NCI-H510A (cell line): ENCODE measurements around the gene CALML6.
"Not testable (repeated sequence)": the region's sequence is repeated elsewhere in the genome, so short reads cannot be mapped to it uniquely, and the experiment has no call there.

Source experiments
- DNase-seq: peaks from one replicate; lab custom pipeline; 2025; lab: John Stamatoyannopoulos, UW

Gene CALML6

DNA sequence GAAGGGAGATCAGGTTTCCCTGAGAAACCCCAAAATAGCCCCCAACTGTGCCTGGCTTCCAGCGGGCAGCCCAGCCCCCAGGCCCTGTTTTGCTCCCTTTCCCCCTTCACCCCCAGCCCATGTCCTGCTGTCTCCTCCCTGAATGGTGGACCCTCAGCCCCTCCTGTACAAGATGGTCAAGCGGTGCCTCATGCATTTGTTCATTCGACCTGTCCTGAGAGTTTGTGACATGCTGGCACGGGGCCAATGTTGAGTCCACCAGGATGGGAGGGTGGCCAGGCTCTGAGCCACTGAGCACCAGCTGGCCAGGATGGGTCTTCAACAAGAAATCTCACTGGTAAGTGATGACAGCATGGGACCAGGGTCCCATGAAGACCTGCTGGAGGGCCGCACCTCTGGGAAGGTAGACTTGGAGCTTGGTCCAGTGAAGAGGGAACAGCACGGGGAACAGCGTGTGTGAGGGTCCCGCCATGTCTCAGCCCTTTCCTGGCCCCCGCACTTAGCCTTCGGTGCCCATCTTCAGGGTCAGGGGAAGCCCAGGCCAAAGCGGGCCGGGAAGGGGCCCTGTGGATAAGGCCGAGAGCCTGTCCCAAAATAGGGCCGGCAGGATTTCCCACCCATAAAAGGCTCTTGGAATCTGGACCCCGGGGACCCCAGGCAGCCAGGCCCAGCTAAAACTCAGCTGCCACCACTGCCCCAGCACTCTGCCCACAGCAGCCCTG is at the start of gene CALML6:
Gene CALML6 (plus strand): TSS at position 290 of the 722 bp plus-strand sequence. CDS start 21 bp downstream, at position 311.
- no peak for DNase-seq

DNA sequence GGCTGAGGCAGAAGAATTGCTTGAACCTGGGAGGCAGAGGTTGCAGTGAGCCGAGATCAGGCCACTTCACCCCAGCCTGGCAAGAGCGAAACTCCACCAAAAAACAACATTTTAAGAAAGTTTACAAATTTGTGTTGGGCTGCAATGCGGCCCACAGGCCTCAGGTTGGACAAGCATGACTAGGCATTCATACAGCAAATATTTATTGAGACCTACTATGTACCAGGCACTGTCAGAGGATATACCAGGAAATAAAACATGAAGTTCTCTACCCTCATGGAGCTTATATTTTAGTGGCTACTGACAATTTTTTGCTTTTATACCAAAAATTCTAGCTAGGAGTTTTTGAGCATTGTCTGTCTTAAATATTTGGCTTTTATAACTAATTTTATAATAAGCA is 47.9 kb upstream of the CALML6 start:
- no peak for DNase-seq

DNA sequence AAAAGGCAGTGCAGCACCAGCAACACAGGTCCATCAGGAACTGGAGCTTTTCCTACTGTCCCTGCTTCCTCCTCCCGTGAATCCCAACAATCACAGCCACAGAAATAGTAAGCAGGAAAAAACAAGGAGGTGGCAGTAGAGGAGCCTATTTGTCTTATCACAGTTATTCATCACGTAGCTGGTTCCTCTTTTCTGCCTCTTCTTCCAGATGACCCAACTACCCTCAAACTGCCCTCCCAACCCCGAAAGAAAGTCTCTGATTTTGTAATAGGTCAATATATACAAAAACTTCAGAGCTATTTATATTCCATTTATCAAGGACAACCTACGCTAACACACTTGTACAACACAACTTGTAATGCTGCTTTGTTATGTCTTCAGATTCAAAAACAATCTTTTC is 45.6 kb upstream of the CALML6 start:
- DNase-seq: no peak

- DNase-seq: no peak
These were observed 42.6 kb upstream of the CALML6 start for GRCh38 chr1:1872329-1872994.

- no peak for DNase-seq
These were observed 41.9 kb upstream of the CALML6 start for GRCh38 chr1:1873186-1873585.

GRCh38 chr1:1874901-1875300 is 40.2 kb upstream of the CALML6 start:
- DNase-seq: no peak

GRCh38 chr1:1875932-1876331 is 39.1 kb upstream of the CALML6 start:
- DNase-seq: no peak

- no peak for DNase-seq
These were observed 38.6 kb upstream of the CALML6 start for GRCh38 chr1:1876335-1876930.

GRCh38 chr1:1877865-1878436 is 37.1 kb upstream of the CALML6 start:
- no peak for DNase-seq

DNA sequence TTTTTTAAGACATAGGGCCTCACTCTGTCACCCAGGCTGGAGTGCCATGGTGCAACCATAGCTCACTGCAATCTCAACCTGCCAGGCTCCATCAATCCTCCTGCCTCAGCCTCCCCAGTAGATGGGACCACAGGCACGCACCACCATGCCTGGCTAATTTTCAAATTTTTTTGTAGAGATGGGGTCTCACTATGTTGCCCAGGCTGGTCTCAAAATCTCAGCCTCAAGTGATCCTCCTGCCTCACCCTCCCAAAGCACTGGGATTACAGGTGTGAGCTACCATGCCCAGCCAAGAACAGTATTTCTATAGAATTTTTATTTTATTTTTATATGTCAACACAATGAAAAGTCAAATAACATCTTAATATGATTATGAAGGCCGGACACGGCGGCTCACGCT is 35.1 kb upstream of the CALML6 start:
- no peak for DNase-seq

- DNase-seq: no peak
These were observed 34.3 kb upstream of the CALML6 start for GRCh38 chr1:1880617-1881312.

GRCh38 chr1:1881727-1882126 is 33.3 kb upstream of the CALML6 start:
- peak; percentile 55 for DNase-seq

GRCh38 chr1:1883092-1883873 is 31.8 kb upstream of the CALML6 start:
- DNase-seq: no peak

- DNase-seq: not testable (repeated sequence)
These were observed 31.2 kb upstream of the CALML6 start for GRCh38 chr1:1883890-1884289.

- DNase-seq: no peak
These were observed 25.8 kb upstream of the CALML6 start for GRCh38 chr1:1889090-1889750.

DNA sequence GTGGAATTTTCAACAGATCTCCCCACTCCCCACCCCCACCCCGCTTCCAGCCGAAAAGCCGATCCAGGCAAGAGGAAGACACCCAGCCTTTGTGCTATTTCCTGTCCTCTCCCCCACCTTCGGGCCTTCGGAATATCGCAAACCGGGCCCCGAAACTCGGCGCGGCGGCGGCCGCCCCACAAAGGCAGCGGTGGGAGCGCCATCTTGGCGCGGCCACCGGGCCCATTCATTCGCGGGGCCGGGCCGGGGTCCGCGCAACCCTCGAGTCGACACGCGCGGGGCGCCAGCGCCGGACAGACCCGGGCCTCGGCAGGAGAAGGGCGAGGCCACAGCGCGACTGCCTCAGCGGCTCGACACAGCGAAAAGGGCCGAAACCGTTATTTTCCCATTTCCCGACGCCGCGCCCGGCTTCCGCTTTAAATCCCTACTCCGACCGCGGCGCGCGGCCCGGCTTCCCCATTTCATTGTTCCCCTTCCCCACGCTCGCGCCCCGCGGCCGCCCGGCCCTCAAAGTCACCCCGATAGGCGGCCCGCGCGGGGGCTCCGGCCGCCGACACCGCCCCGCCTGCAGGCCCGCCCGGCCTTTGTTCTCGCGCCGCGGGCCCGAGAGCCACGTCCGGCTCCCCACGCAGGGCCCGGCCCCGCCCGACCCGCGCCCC is 25.1 kb upstream of the CALML6 start:
- peak; percentile 48 for DNase-seq

GRCh38 chr1:1890506-1891348 is 24.3 kb upstream of the CALML6 start, which contains the start of gene GNB1:
TSS of gene GNB1 (minus strand) at chr1:1891087. CDS start at chr1:1825453, 65,634 bp downstream.
- peak; percentile 99 for DNase-seq

DNA sequence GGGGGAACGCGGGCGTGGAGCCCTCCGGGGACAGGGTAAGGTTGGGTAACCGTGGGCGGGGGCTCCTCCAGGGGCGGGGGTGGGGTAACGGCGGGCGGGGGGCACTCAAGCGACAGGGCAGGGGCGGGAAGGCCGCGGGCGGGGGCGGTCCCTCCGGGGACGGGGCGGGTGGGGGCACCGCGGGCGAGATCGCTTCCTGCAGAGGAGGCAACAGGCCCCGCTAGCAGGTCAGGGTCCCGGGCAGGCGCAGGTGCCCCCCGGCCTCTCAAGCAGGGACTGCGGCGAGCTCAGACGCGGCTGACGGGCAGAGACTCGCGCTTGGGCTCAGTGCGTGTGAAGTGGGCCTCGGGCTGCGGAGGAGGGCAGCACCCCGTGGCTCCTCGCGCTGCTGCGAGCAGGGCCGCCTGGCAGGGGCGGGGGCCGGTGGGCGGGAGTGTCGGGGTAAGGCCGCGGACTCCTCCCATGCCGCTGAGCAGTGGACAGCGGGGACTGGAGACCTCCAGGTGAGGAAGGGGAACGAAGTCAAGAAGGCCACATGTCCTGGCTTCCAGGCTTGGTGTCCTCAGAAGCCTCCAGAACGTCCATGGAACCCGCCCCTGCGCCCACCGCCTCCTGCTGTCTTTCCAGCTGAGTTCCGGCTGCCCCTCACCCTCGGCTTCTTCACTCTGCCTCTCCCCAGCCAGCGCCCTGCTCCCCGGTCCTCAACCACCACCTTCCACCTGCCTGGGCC is 23.5 kb upstream of the CALML6 start:
- peak; percentile 92 for DNase-seq
